Measurements from ENCODE around the gene LRRC55. TPM values are rescaled to one million over a fixed set of nuclear protein-coding genes. Genes with fewer than 3 reads are reported as not detected.

LRRC55 gene
- total and polyA plus RNA-seq, 9 donors = 0.05 to 0.48 (median 0.11) TPM; not detected in 2

GRCh38 chr11:57182896-57183295 is 1.1 kb downstream of the LRRC55 start:
- no peaks in the 10 kb centered on the region for H3K27me3 ChIP-seq
- intact Hi-C loops (cut with DNase I) = no loop called here
- WGBS, 3 donors = 82 to 90% (median 84%) methylated on average over 3 of the region's 3 CpGs
- H3K4me3 ChIP-seq = no peak overlapping the region
- TF ChIP-seq POLR2A (IDR thresholded peaks at IDR 0.05) (no peak), EP300 (IDR thresholded peaks at IDR 0.05) (no peak)
- TF ChIP-seq, protein P1, sequence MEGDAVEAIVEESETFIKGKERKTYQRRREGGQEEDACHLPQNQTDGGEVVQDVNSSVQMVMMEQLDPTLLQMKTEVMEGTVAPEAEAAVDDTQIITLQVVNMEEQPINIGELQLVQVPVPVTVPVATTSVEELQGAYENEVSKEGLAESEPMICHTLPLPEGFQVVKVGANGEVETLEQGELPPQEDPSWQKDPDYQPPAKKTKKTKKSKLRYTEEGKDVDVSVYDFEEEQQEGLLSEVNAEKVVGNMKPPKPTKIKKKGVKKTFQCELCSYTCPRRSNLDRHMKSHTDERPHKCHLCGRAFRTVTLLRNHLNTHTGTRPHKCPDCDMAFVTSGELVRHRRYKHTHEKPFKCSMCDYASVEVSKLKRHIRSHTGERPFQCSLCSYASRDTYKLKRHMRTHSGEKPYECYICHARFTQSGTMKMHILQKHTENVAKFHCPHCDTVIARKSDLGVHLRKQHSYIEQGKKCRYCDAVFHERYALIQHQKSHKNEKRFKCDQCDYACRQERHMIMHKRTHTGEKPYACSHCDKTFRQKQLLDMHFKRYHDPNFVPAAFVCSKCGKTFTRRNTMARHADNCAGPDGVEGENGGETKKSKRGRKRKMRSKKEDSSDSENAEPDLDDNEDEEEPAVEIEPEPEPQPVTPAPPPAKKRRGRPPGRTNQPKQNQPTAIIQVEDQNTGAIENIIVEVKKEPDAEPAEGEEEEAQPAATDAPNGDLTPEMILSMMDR (IDR thresholded peaks at IDR 0.05) = no peak
- no peaks in the 10 kb centered on the region for H3K9me3 ChIP-seq
- no peak for DNase-seq
- H3K27ac ChIP-seq = no peak overlapping the region
- H3K36me3 ChIP-seq = no peaks in the 10 kb centered on the region
- H3K4me1 ChIP-seq (ENCODE audit: insufficient read depth) = no peaks in the 10 kb centered on the region

- H3K27me3 ChIP-seq = no peaks in the 10 kb centered on the region
- H3K36me3 ChIP-seq = no peaks in the 10 kb centered on the region
- H3K9me3 ChIP-seq = no peaks in the 10 kb centered on the region
- intact Hi-C loops (cut with DNase I) = no loop called here
- no peak for DNase-seq
- no peak overlapping the region for H3K27ac ChIP-seq
- 95 to 97% (median 95%) methylated on average over 4 of the region's 4 CpGs for WGBS, 3 donors
- no peak overlapping the region for H3K4me3 ChIP-seq
- TF ChIP-seq, protein P1 (IDR thresholded peaks at IDR 0.05) = no peak
- TF ChIP-seq EP300 (IDR thresholded peaks at IDR 0.05) (no peak), POLR2A (IDR thresholded peaks at IDR 0.05) (no peak)
- no peaks in the 10 kb centered on the region for H3K4me1 ChIP-seq (ENCODE audit: insufficient read depth)
These were observed 8.8 kb downstream of the LRRC55 start for GRCh38 chr11:57190548-57190947.

GRCh38 chr11:57191311-57192219 is 9.8 kb downstream of the LRRC55 start:
- DNase-seq = no peak
- intact Hi-C loops (cut with DNase I) = no loop called here
- Histone ChIP-seq H3K4me3 (no peak overlapping the region), H3K9me3 (no peaks in the 10 kb centered on the region), H3K27me3 (no peaks in the 10 kb centered on the region), H3K36me3 (no peaks in the 10 kb centered on the region), H3K4me1 (ENCODE audit: insufficient read depth) (no peaks in the 10 kb centered on the region), H3K27ac (no peak overlapping the region)
- 66 to 71% (median 67%) methylated on average over 9 of the region's 9 CpGs for WGBS, 3 donors
- TF ChIP-seq POLR2A (IDR thresholded peaks at IDR 0.05) = no peak
- no peak for TF ChIP-seq EP300 (IDR thresholded peaks at IDR 0.05)
- TF ChIP-seq, protein P1 (IDR thresholded peaks at IDR 0.05) = no peak

- no peak overlapping the region for H3K27ac ChIP-seq
- intact Hi-C loops (cut with DNase I) = no loop called here
- H3K36me3 ChIP-seq = no peaks in the 10 kb centered on the region
- no peaks in the 10 kb centered on the region for H3K27me3 ChIP-seq
- TF ChIP-seq, protein P1 (IDR thresholded peaks at IDR 0.05) = no peak
- no peak for TF ChIP-seq POLR2A (IDR thresholded peaks at IDR 0.05)
- no peak for TF ChIP-seq EP300 (IDR thresholded peaks at IDR 0.05)
- H3K4me1 ChIP-seq (ENCODE audit: insufficient read depth) = no peaks in the 10 kb centered on the region
- H3K9me3 ChIP-seq = no peaks in the 10 kb centered on the region
- WGBS, 3 donors = 82 to 89% (median 83%) methylated on average over 1 of the region's 1 CpG
- no peak overlapping the region for H3K4me3 ChIP-seq
- DNase-seq = no peak
These were observed 10.6 kb downstream of the LRRC55 start for GRCh38 chr11:57192316-57192715.
